GM12873 (cell line): ENCODE measurements around the gene CST8.

ENCODE experiments used
- CTCF ChIP-seq: IDR thresholded peaks from 2 replicates; pipeline ENCODE4 v1.5.1; 2012; ENCODE audit warnings: low read depth, mild to moderate bottlenecking, moderate library complexity, low read length, control low read depth; ENCODE audit not compliant: insufficient read depth; ENCODE audit errors: missing control alignments

The CST8 gene

GRCh38 chr20:23513164-23513563 lies 22.2 kb downstream of the CST8 start:
- TF ChIP-seq CTCF: no peak

- no peak for TF ChIP-seq CTCF
Measured at GRCh38 chr20:23514848-23515247, 23.9 kb downstream of the CST8 start.

GRCh38 chr20:23515250-23515939 lies 24.5 kb downstream of the CST8 start:
- no peak for TF ChIP-seq CTCF

GRCh38 chr20:23517719-23518118 lies 26.8 kb downstream of the CST8 start:
- no peak for TF ChIP-seq CTCF

GRCh38 chr20:23519556-23519955 lies 28.6 kb downstream of the CST8 start:
- no peak for TF ChIP-seq CTCF

GRCh38 chr20:23520185-23520584 lies 29.3 kb downstream of the CST8 start:
- TF ChIP-seq CTCF: no peak

- no peak for TF ChIP-seq CTCF
Measured at GRCh38 chr20:23524146-23524545, 33.2 kb downstream of the CST8 start.
